ENCODE data around the gene EPHB1.

EPHB1 gene

DNA sequence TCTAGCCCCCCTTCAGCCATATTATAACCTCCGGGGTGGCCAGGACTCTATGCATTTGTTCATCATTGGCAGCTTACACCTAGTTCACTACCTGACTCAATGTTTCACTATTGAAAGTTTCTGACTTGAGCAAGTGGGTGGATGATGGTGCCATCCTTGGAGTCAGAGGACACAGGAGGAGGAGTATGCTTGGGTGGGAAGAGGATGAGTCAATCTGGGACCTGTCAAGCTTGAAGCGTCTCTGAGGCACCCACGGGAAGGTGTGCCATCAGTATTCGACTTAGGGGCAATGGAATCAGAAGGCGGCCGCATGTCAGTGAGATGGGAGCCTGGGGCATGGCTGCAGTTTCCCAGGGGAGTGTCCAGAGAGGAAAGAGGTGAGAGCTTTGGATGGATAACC is 133.3 kb downstream of the EPHB1 start:
- TF ChIP-seq, protein P1, sequence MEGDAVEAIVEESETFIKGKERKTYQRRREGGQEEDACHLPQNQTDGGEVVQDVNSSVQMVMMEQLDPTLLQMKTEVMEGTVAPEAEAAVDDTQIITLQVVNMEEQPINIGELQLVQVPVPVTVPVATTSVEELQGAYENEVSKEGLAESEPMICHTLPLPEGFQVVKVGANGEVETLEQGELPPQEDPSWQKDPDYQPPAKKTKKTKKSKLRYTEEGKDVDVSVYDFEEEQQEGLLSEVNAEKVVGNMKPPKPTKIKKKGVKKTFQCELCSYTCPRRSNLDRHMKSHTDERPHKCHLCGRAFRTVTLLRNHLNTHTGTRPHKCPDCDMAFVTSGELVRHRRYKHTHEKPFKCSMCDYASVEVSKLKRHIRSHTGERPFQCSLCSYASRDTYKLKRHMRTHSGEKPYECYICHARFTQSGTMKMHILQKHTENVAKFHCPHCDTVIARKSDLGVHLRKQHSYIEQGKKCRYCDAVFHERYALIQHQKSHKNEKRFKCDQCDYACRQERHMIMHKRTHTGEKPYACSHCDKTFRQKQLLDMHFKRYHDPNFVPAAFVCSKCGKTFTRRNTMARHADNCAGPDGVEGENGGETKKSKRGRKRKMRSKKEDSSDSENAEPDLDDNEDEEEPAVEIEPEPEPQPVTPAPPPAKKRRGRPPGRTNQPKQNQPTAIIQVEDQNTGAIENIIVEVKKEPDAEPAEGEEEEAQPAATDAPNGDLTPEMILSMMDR (IDR thresholded peaks at IDR 0.05; ENCODE audit: low read depth, low read length, missing control alignments): no peak
- DNase-seq (ENCODE audit: extremely low read depth, low read depth): no peak
- H3K4me3 ChIP-seq (replicated peaks; ENCODE audit: low read depth, low read length): no peak overlapping the region

DNA sequence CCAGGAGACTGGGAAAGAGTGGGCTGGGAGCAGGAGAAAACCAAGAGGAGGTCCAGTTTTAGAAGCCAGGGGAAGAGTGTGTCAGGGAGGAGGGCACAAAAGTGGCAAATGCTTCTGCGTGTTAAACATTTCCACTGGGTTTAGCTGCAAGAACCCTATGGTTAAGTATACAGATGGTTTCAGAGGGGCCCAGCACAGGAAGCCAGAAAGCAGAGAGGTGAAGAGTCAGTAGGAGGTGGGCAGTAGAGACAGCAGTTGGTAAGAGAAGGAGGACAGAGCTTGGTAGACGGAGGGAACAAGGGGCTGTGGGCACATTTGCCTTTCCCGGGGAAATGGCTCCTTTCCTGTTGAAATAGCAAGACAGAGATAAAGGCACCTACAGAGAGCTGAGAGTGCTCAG is 133.8 kb downstream of the EPHB1 start:
- no peak overlapping the region for H3K4me3 ChIP-seq (replicated peaks; ENCODE audit: low read depth, low read length)
- DNase-seq (ENCODE audit: extremely low read depth, low read depth): no peak
- TF ChIP-seq, protein P1 (IDR thresholded peaks at IDR 0.05; ENCODE audit: low read depth, low read length, missing control alignments): no peak

DNA sequence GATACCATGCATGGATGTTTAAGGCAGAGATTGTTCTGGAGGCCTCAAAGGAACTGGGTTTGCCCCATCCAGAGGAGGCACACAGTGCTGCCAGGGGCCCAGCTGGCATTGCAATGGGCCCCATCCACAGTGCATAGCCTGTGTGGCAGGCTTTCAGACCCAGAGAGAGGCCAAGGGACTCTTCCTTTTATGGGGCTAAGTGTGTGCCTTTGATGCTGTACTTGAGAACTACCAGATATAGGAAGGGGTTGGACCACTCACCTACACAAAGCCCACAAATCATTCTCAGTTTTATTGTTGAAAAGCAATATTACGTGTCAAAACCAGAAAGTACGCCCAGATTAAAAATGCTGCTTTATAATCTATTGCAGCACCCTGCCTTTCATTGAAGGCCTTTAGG is 134.9 kb downstream of the EPHB1 start:
- DNase-seq (ENCODE audit: extremely low read depth, low read depth): no peak
- no peak overlapping the region for H3K4me3 ChIP-seq (replicated peaks; ENCODE audit: low read depth, low read length)
- TF ChIP-seq, protein P1 (IDR thresholded peaks at IDR 0.05; ENCODE audit: low read depth, low read length, missing control alignments): no peak

DNA sequence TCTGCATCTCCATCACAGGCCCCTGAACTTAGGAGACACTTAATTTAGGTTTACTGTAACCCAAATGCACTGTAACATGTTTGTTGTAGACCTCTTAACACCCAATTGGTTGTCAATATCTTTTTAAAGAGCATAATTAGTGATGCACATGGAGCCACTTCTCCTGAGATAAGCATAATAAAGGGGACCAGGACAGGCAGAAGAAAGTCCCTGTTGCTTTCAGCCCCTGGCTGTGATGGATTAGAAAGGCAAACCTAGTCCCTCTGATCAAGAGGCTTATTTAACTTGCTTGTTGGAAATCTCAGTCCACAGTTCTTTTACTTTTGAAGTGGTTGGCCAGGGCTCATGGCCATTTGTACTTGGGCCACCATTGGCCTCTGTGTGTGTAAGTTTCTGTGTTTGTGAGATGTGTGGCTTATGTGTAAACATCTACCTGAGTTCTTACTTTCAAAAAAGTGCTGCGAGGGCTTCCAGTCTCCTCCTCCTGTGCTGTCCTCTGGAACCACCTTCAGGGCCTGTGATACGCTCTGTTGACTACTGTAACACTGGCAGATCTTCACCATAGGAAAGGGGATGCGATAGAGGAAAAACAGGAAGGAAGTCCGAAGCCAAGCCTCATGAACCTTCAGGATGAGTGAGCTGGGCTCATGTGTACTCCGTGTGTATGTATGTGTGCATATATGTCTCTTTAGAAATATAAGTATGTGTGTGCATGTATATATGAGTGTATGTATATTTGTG is 136.2 kb downstream of the EPHB1 start:
- H3K4me3 ChIP-seq (replicated peaks; ENCODE audit: low read depth, low read length): no peak overlapping the region
- TF ChIP-seq, protein P1 (IDR thresholded peaks at IDR 0.05; ENCODE audit: low read depth, low read length, missing control alignments): no peak

DNA sequence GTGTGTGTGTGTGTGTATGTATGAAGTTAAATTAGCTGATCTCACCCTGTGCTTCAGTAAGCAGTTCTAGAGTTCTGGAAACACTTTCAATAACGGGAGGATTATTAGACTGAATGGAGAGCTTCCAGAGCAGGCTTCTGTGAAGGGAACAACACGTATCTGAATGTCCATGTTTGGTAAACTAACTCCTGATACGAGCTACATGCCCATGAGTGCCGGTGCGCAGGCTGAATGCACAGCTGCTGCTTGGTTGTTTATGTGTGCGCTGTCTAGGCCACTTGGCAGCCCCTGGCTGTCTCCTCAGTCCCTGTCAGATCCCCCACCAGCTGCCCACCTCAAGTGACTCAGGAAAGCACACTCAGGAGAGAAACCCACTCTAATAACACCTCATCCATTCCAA is 137.0 kb downstream of the EPHB1 start:
- TF ChIP-seq, protein P1 (IDR thresholded peaks at IDR 0.05; ENCODE audit: low read depth, low read length, missing control alignments): no peak
- H3K4me3 ChIP-seq (replicated peaks; ENCODE audit: low read depth, low read length): no peak overlapping the region
- no peak for DNase-seq (ENCODE audit: extremely low read depth, low read depth)

More for the DNA sequence above, 136.2 kb downstream of the EPHB1 start:
- no peak for DNase-seq (ENCODE audit: extremely low read depth, low read depth)

DNA sequence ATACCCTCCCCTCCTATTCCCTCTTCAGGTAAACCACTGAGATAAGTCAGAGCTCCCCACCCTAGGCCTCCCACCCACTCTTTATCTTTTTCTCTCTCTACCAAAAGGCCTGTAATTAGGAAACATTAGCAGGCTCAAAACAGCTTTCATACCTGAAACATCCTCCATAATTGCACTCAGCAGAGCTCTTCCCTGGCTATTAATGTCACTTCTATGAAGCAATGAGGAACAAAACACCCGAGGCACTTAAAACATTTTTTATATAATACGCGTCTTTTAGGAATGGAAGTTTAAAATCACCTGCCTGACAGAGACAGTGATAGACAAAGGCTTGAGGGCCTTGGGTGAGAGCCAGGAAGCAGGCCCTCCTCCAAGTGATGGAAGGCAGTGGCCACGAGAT is 138.9 kb downstream of the EPHB1 start:
- H3K4me3 ChIP-seq (replicated peaks; ENCODE audit: low read depth, low read length): no peak overlapping the region
- TF ChIP-seq, protein P1 (IDR thresholded peaks at IDR 0.05; ENCODE audit: low read depth, low read length, missing control alignments): no peak
- no peak for DNase-seq (ENCODE audit: extremely low read depth, low read depth)

DNA sequence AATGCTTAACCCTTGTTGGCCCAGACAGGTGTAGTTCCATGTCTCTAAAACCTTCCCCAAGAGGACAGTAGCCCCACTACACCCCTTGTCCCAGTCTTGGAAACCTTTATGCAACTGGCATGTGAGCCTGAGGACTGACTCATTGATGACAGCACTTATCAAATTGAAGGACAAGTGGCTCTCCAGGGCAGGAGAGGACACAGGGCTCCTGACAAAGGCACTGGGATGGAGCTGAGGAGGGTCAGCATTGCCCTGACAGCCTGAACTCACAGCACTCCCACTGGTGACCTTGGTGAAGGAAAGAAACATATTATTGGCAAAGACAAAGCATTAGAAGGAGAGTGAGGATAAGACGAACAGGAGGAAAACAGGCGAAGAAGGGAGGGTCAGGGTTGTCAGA is 139.9 kb downstream of the EPHB1 start:
- TF ChIP-seq, protein P1 (IDR thresholded peaks at IDR 0.05; ENCODE audit: low read depth, low read length, missing control alignments): no peak

More for the DNA sequence above, 139.9 kb downstream of the EPHB1 start:
- H3K4me3 ChIP-seq (replicated peaks; ENCODE audit: low read depth, low read length): no peak overlapping the region
- no peak for DNase-seq (ENCODE audit: extremely low read depth, low read depth)
